Right lobe of liver (tissue), 6 donors: ENCODE measurements around the gene MCRS1. TPM values are rescaled to one million over a fixed set of nuclear protein-coding genes. Genes with fewer than 3 reads are reported as not detected.

Experiments
- ATAC-seq, 4 donors: fragments of 200-7000 bp; cut with Tn5 transposase; one replicate each; pipeline ENCODE4 v1.9.1; 2020; ENCODE audit warnings: mild to moderate bottlenecking in 4 of 4, moderate library complexity in 4 of 4
- DNase-seq, 3 donors: peaks; one replicate each; pipeline ENCODE4 v3.0.0-alpha.2; 2020
- H3K27ac ChIP-seq, 3 donors: fragments of 200-600 bp; one replicate each; pipeline ENCODE4 v1.8.0; 2022
- H3K27me3 ChIP-seq, 2 donors: fragments of 200-600 bp; one replicate each; pipeline ENCODE4 v1.8.0; 2022
- H3K36me3 ChIP-seq, 4 donors: fragments of 200-600 bp; sonication (generic) in 1 of 4; one replicate each; pipeline versions ENCODE4 v1.5.1 to v1.8.0; 2017 to 2022; ENCODE audit warnings: control low read depth in 1 of 4
- H3K4me1 ChIP-seq, 4 donors: fragments of 200-600 bp; sonication (generic) in 1 of 4; one replicate each; pipeline versions ENCODE4 v1.5.1 to v1.8.0; 2017 to 2022; ENCODE audit warnings: control low read depth in 1 of 4
- H3K4me3 ChIP-seq, 3 donors: fragments of 200-600 bp; one replicate each; pipeline ENCODE4 v1.8.0; 2022
- H3K9me3 ChIP-seq, 4 donors: fragments of 200-600 bp; sonication (generic) in 1 of 4; one replicate each; pipeline versions ENCODE4 v1.5.1 to v1.8.0; 2017 to 2022; ENCODE audit warnings: control low read depth in 1 of 4
- CTCF ChIP-seq, 4 donors: fragments of 200-600 bp in 3 of 4; fragments of 450-650 bp in 1 of 4; IDR thresholded peaks; one replicate each; pipeline versions ENCODE4 v1.5.1 to v1.8.0; 2016 to 2022; ENCODE audit warnings: antibody characterized with exemption in 4 of 4, mild to moderate bottlenecking in 2 of 4
- POLR2A ChIP-seq: fragments of 450-650 bp; IDR thresholded peaks from one replicate; pipeline ENCODE4 v1.6.1; 2017; ENCODE audit warnings: antibody characterized with exemption, mild to moderate bottlenecking
- WGBS: methylation state at CpG from one replicate; pipeline ENCODE4 v1.1.6; 2018; ENCODE audit warnings: low coverage, low lambda C conversion rate; ENCODE audit not compliant: insufficient coverage; ENCODE audit errors: missing lambda C conversion rate; 5-methylcytosine and 5-hydroxymethylcytosine counted together
- intact Hi-C, 2 donors: fragments of 100-400 bp; cut with DNase I; formaldehyde crosslinking; loops; one replicate each; pipeline versions ENCODE4 v1.11.2 to v1.14.1; 2022
- total RNA-seq, 6 experiments: library from RNA; depleted of rRNA in 2 of 6; stranded (reverse); fragments of >200 nt in 2 of 6; fragmentation: NEBNext Ultra II Directional in 3 of 6; extraction: Animal tissue kit (Norgen Biotek cat#: 25700) in 3 of 6; gene quantifications; one replicate each; pipeline versions ENCODE4 v1.1.0 to v1.2.4, GENCODE V29; 2016 to 2023
- donor health status: DM: no; HTN: yes; CAD: no.
- donor health status: DM: no; HTN: no; CAD: no.
- donor health status: DM: no; HTN: no; CAD: no.
- donor health status: DM: no; HTN: yes; CAD: no.
- donor health status: DM: no; HTN: yes; CAD: no.

Gene MCRS1
- total RNA-seq, 6 experiments from 2014 or later, result 16.0 to 23.0 (median 20.4) TPM

GRCh38 chr12:49543914-49544815, 23.8 kb downstream of the MCRS1 start:
- 35% methylated on average over 4 of the region's 39 CpGs for WGBS
- Histone ChIP-seq H3K4me1 (no peaks in the 10 kb centered on the region), H3K36me3 (no peaks in the 10 kb centered on the region), H3K9me3 (no peaks in the 10 kb centered on the region), H3K4me3 (no peak overlapping the region), H3K27me3 (no peaks in the 10 kb centered on the region), H3K27ac (no peak overlapping the region)
- intact Hi-C loops, result no loop called here
- peak in 1 of 3 donors; percentile 25 for DNase-seq
- TF ChIP-seq POLR2A (no peak), CTCF (IDR thresholded peaks at IDR 0.05) (no peak)
- ATAC-seq, result no peak

GRCh38 chr12:49543221-49543913, 24.6 kb downstream of the MCRS1 start:
- Histone ChIP-seq H3K36me3 (no peaks in the 10 kb centered on the region), H3K9me3 (no peaks in the 10 kb centered on the region), H3K4me1 (peaks cover 0 to 4% (median 0%) of the 10 kb centered on the region in 4 donors), H3K27me3 (peaks cover 0 to 5% of the 10 kb centered on the region in 2 donors), H3K4me3 (no peak overlapping the region), H3K27ac (no peak overlapping the region)
- WGBS, result 74% methylated on average over 8 of the region's 20 CpGs
- intact Hi-C loops, result no loop called here
- DNase-seq, result peak in 1 of 3 donors; percentile 33
- TF ChIP-seq CTCF (IDR thresholded peaks at IDR 0.05), result no peak
- no peak for TF ChIP-seq POLR2A
- no peak for ATAC-seq

GRCh38 chr12:49542592-49543160, 25.3 kb downstream of the MCRS1 start:
- H3K36me3 ChIP-seq, result no peaks in the 10 kb centered on the region
- intact Hi-C loops, result no loop called here
- no peaks in the 10 kb centered on the region for H3K9me3 ChIP-seq
- peaks cover 0 to 11% (median 0%) of the 10 kb centered on the region in 4 donors for H3K4me1 ChIP-seq
- peaks cover 0 to 11% of the 10 kb centered on the region in 2 donors for H3K27me3 ChIP-seq
- no peak overlapping the region for H3K27ac ChIP-seq
- 92% methylated on average over 5 of the region's 15 CpGs for WGBS
- H3K4me3 ChIP-seq, result no peak overlapping the region
- no peak for TF ChIP-seq POLR2A
- TF ChIP-seq CTCF (IDR thresholded peaks at IDR 0.05), result no peak
- ATAC-seq (no peak), DNase-seq (peak in 1 of 3 donors; percentile 46)

GRCh38 chr12:49541911-49542505, 25.9 kb downstream of the MCRS1 start:
- WGBS, result 63% methylated on average over 1 of the region's 7 CpGs
- no peak for ATAC-seq
- H3K4me3 ChIP-seq, result no peak overlapping the region
- H3K27me3 ChIP-seq, result peaks cover 0 to 11% of the 10 kb centered on the region in 2 donors
- H3K9me3 ChIP-seq, result no peaks in the 10 kb centered on the region
- H3K36me3 ChIP-seq, result no peaks in the 10 kb centered on the region
- intact Hi-C loops, result no loop called here
- DNase-seq, result peak in 1 of 3 donors; percentile 30
- TF ChIP-seq CTCF (IDR thresholded peaks at IDR 0.05), result no peak
- no peak for TF ChIP-seq POLR2A
- peaks cover 0 to 15% (median 0%) of the 10 kb centered on the region in 4 donors for H3K4me1 ChIP-seq
- no peak overlapping the region for H3K27ac ChIP-seq
